HG03095 (cell line): Measurements from ENCODE around the gene RCAN3.
"Not testable (repeated sequence)": the region's sequence is repeated elsewhere in the genome, so short reads cannot be mapped to it uniquely, and the experiment has no call there.

ENCODE experiments used
- ATAC-seq: cut with Tn5 transposase; IDR thresholded peaks from one replicate; pipeline ENCODE4 v1.9.1; 2021; ENCODE audit warnings: moderate library complexity; ENCODE audit not compliant: unreplicated experiment

RCAN3 gene

DNA sequence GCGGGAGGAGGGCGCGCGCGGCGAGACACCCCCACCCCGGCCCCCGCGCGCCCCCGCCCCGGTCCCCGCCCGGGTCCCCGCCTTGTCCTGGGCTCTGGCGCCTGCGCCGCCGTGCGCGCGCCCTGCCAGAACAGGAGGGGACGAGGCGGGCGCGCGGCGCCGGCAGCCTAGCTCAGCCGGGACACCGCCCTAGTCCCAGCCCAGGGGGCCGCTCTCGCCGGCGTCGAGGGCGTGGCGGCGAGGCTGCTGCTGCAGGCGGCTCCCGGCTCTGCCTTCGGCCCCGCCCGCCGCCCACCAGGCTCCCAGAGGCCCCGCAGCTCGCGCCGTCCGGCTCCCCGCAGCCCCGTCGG is at the start of gene RCAN3:
TSS of gene RCAN3 (plus strand) at position 128 of the 350 bp plus-strand sequence. CDS start 11,537 bp downstream, outside the sequence.
- ATAC-seq: peak; percentile 71

DNA sequence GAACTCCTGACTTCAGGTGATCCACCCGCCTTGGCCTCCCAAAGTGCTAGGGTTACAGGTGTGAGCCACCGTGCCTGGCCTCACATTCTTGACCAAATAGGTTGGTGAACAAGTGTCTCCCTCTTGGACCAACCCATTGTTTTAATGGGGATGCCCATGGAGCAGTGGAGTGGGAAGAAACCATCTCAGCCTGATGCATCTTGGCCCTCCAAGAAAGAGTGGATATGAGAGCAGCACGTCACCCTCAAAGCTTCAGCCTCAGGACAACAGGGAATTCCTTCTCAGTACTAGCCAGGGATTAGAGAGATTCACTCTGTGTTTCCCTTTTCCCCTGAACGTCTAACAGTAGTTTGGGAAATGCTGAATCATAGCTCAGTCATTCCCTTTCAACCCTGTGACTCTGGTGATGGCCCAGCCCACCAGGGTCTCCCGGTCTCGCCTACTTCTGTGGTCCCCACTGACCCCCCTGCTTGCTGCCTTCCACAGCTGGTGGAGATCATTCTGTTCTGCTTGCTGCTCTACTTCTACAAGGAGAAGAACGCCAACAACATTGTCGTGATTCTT is 49.6 kb upstream of the RCAN3 start:
- no peak for ATAC-seq

DNA sequence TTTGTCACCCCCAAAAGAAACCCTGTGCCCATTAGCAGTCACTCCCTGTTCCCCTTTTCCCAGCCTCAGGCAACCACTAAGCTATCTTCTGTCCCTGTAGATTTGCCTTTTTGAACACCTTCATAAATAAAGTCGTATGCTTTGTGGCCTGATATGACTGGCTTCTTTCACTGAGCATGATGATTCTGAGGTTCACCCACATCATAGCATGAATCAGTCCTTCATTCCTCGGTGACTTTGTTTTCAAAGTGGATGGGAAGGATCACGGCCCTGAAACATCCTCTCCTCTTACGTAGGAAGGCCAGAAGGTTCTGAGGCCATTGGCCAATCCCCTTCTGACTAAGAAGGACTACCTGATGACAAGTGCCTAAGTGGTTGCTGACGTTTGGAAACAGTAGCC is 48.0 kb upstream of the RCAN3 start:
- no peak for ATAC-seq

DNA sequence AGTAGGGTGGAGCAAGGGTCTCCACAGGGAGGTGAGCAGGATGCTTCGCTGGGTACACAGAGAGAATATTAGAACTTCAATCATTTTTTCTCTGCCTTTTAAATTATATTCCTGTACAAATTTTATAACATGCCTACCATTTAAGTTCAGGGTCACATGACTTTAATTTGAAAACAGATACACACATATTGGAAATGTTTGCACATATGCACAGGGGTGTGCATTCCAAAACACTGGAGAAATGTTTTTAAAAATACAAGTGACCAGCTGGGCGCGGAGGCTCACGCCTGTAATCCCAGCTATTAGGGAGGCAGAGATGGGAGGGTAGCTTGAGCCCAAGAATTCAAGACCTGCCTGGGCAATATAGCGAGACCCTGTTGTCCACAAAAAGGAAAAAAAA is 47.4 kb upstream of the RCAN3 start:
- no peak for ATAC-seq

DNA sequence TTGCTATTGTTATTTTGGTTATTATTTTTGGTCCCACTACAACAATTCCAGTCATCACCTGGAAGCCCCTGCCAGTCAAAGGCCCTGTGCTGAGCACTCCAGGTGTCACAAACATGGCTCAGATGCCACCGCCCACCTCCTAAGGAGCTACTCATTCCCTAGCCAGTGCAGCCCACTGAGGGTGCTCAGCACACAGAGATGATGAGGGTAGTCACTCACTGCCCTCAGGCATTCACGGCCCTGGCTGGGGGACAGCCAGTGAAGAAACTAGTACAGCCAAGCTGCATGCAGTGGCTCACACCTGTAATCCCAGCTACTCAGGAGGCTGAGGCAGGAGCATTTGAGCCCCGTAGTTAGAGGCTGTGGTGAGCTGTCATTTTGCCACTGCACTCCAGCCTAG is 44.8 kb upstream of the RCAN3 start:
- ATAC-seq: no peak

DNA sequence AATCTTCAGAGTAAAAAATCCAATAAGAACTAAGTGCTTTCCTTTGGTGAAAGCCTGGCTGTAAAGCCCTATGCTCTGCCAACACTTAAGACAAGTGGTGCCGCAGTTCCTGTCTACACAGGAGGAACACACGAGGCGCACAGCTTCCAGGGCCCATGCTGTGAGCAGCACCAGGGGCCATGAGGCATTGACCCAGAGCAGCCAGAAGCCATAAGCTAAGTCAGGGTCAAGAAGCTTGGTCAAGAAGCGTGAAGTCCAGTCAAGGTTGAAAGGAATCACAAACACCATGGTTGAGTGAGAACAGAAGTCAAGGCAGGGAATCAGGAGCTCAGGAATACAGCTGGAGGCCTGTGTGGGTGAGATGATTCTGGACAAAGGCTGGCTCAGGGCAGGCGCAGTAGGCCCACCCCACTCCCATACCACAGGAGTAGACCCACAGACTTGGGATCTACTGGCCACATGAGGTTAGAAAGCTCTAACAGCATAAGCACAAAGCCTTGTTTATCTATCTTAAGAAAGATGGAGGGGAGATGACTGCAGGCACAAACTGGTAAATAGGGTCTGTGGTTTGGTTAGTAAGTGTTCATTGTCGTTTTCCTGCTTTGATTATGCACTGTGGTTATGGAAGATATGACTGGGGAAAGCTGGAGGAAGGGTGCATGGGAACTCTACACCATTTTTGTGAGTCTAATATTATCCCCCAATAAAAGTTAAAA is 42.9 kb upstream of the RCAN3 start:
- no peak for ATAC-seq

DNA sequence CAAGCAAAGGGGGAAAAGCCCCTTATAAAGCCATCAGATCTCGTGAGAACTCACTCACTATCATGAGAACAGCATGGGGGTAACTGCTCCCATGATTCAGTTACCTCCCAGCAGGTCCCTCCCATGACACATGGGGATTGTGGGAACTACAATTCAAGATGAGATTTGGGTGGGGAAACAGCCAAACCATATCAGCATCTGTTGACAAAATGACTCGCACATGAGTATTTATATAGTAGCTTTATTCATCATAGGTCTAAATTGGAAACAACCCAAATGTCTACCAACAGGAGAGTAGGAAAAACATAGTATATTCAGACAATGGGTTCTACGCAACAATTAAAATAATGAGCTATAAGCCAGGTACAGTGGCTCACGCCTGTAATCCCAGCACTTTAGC is 40.5 kb upstream of the RCAN3 start:
- ATAC-seq: not testable (repeated sequence)

DNA sequence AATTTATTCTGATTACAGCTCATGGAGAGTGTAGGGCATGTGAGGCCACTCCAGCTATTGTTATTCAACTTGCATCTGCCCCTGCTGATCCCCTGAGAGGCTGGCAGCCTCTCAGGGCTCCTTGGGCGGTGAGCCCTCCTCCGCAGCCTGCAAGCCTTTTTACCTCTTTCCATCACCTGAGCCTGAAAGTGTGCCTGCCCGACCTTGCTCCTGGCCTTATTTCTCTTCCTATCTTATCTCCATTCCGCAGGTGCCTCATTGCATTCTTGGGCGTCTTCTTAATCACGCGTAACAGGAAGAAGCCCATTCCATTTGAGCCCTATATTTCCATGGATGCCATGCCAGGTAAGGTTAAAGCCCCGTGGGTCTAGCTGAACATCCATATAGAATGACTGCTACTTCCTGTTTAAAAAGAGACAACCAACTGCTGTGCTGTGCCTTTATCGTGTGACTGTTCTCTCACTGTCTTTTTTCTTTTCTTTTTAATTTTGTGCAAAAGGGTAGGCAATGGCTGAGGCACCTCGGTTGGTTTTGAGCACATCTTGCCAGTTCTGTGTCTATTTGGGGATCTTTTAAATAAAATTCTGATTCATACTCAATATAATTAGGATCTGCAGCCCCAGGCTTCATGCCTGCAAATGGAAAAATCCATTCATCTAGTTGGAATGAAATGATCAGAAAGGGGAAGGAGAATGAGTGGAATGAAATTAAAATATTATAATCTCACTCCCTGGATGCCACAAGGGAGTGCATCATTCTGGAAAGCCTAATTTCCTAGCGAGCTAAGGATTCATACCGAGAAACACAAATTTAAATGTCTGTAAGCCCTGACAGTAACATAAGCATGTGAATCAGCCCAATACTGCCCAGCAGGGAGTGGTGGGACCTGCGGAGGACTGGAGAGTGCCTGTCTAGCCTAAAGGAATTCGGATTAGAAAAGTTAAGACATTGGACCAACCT is 38.6 kb upstream of the RCAN3 start:
- no peak for ATAC-seq

DNA sequence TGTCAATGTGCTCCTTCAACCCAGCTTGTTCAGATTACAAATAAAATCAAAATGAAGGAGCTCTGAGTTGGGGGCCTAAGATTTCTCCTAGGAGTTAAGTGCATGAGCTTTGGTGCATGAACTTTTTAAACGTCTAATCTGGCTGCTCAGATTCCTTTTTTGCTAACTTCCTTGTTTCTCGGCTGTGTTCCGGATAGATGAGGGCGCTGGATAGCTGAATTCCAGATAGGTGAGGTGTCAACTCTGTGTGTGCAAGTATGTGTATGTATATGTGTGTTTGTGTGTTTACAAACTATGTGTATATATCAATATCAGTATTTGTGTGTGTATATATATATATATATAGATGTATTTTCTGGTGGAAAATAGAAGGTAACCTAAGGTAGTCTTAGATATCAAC is 37.5 kb upstream of the RCAN3 start:
- ATAC-seq: no peak

DNA sequence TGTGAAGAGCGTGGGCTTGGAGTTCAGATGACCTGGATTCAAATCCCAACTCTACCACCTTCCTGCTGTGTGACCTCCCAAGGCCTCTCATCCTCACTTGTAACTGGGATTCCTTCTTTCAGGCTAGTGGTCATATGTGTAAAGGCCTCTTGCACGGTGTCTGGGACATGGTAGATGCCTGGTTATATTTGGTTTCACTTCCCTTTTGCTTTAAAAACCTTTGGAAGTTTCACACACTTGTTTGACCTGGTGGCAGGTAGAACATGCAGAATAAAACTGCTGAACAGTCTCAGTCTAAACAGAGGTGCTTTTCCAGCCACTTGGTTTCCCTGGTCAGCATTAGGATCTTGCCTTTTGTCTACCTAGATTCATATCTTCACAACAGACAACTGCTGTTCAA is 37.0 kb upstream of the RCAN3 start:
- no peak for ATAC-seq

DNA sequence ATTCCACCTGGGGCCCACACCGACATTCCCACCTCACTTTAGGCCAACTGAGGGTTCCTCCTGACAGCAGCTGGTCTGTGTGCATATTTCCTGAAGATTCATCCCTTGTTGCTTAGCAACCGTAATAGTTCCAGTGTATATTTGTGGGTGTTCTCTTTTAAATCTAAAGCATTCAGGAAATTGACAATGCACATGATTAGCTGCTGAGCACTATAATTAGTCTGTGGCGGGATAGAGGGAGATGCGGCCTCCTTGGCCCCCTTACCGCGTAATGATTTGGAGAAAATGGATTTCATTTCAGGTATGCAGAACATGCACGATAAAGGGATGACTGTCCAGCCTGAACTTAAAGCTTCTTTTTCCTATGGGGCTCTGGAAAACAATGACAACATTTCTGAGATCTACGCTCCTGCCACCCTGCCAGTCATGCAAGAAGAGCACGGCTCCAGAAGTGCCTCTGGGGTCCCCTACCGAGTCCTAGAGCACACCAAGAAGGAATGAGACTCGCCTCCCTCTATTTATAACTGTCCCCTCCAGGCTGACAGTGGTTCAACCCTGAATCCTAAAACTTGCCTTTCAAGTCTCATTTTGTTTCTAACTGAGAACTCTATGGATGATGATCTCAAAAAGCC is 33.8 kb upstream of the RCAN3 start:
- ATAC-seq: no peak

DNA sequence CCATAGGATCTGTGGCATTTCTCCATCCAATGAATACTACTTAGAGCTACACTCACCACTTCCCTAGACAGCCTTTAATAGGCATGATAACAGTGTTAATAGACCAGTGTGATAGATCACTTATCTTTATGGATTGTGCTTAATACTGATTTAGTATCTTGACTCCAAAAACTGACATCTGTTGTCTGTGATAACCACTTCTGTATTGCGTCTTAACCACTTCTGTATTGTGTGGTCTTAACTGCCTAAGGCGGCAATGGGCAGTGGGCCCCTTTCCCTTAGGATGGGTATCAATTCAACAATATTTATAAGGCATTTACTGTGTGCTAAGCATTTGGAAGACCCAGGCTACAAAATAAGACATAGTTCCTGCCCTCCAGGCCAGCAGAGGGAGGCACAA is 32.0 kb upstream of the RCAN3 start:
- ATAC-seq: no peak

DNA sequence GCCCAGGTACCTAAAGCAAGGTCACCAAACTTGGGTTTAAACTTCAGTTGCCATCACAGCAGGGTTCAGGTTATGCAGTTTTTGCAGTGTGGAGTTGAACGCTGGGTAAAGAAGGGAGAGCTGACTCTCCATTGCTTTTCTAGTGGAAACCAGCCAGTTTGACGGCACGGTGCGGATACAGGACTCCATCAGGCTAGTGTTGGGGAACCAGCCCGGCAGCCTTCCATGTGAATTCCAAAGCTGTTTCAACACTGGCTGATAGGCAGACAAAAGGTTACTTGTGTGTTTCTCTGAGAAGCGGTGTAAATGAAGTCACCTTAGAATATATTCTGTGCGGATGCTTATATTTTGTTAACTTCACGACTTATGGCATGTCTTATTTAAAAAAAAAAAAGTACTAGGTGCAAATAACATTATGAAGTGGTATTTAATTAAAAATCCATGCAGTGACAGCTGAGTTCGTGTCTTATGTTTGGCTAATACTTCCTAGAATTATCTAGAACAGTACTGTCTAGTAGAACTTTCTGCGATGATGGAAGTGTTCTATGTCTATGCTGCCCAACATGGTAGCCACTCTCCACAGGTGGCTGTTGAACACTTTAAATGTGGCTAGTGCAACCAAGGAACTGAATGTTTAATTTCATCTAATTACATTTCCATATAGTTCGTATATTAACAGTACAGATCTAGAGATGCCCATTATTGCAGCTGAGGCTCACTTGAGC is 29.9 kb upstream of the RCAN3 start:
- ATAC-seq: no peak

DNA sequence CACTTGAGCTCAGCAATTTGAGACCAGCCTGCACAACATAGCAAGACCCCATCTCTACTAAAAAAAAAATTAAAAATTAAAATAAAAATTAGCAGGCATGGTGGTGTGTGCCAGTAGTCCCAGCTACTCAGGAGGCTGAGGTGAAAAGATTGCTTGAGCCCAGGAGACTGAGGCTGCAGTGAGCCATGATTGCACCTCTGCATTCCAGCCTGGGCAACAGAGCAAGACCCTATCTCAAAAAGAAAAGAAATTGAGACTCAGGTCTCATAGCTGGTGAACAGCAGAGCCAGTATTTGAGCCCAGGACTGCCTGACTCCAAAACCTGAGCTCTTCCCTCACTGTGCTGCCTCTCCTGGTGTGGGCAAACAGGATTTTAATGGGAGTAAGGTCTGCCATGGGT is 28.4 kb upstream of the RCAN3 start:
- ATAC-seq: no peak

DNA sequence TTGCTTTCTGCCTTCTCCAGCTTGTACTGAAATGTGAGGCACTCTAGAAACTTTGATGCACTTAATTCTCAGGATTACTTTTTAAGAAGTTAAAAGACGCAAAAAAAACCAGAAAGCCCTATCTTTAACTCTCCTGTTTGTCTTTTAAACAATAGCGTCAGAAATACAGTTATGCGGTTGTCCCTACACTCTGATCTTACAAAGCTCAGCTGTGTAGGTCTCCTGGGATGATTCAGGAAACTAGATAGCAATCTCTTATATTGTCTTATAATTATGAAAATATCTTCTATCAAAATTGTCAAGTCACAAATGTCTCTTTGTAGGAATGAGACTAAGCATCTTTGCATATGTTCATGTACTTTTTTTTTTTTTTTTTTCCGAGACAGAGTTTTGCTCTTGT is 26.9 kb upstream of the RCAN3 start:
- no peak for ATAC-seq

DNA sequence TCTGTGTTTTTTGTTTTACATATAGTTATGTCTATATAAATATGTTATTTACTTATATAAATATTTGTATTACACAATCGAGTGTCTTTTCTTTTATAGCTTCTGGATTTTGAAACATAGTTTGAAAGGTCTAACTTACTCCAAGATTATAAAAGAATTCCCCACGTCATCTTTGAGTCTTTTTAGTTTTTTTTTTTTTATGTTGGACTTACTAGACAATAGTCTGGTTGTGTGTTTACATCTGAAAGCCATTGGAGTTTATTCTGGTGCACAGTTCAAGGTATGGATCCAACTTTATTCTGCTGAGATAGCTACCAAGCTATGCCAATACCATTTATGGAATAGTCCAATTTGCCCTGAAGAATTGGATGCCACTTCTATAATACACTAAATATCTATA is 26.1 kb upstream of the RCAN3 start:
- no peak for ATAC-seq

DNA sequence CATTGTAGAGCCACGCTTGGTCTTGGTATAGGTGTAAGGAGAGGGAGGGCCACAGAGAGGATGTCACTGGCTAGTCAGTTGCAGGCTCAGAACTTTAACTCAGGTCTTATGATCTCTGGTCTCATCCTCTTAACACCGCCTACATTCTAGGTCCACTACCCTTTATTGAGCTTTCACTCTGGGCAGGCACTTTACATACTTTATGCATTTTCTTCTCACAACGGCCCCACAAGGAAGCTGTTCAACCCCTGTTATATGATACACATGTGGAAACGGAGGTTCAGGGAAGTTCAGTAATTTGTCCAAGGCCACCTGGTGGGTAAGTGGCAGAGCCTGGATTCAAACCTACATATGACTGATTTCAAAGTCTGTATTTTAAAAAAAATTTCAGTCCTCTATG is 25.3 kb upstream of the RCAN3 start:
- ATAC-seq: no peak

DNA sequence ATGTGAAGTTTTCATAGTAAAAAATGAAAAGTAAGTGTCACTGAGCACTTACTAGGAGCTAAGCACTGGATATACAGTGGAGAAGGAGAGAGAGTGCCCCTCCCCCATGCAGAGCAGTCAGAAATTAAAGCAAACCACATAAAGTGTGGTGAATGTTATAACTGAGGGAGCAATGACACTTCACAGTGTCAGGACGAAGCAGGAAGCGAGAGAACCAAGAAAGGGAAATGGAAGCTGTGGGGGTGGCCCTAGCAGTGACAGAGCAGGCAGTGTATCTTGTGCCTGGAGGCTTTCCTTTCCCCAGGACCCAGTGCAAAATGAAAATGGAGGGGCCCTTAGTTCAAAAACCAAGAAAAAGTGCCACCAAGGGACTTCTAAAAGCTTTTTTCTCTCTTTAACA is 21.5 kb upstream of the RCAN3 start:
- no peak for ATAC-seq

DNA sequence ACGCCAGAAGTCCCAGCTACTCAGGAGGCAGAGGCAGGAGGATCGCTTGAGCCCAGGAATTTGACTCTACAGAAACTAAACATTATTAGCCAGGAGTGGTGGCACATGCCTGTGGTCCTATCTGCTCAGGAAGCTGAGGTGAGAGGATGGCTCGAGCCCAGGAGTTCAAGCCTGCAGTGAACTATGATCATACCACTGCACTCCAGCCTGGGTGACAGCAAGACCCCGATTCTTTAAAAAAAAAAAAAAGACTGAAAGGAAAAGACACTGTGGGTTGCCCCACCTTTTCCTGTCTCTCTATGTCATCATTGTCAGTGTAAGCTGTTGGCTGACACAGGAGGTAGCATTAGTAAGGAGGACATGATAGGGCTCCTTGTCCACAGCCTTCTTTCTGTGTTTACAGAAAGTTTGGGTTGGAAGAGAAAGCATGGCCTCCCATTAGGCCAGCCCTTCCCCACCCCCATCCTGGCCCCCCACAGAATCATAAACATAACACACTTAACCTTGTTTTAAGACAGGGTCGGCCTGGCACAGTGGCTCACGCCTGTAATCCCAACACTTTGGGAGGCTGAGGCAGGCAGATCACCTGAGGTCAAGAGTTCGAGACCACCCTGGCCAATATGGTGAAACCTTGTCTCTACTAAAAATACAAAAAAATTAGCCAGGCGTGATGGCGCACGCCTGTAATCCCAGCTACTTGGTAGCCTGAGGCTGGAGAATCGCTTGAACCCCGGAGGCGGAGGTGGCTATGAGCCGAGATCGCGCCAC is 20.6 kb upstream of the RCAN3 start:
- no peak for ATAC-seq

DNA sequence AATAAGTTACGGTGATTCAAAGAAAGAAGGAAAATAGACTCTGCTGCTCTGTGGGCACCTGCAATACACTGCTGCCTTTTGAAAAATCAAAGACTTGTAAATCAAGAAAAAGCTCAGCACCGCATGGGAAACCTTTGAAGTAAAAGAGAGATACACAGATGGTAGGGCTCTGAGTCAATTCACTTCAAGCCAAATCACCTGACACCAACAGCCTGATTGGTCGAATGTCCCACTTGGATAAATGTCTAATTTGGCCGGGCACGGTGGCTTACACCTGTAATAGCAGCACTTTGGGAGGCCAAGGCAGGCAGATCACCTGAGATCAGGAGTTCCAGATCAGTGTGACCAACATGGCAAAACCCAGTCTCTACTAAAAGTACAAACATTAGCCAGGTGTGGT is 19.2 kb upstream of the RCAN3 start:
- no peak for ATAC-seq
